ENCODE measurements around the gene GLT8D2. TPM values are rescaled to one million over a fixed set of nuclear protein-coding genes. Genes with fewer than 3 reads are reported as not detected.

Gene GLT8D2
- total RNA-seq, 1 donor from 2014 or later: 13.1 TPM

DNA sequence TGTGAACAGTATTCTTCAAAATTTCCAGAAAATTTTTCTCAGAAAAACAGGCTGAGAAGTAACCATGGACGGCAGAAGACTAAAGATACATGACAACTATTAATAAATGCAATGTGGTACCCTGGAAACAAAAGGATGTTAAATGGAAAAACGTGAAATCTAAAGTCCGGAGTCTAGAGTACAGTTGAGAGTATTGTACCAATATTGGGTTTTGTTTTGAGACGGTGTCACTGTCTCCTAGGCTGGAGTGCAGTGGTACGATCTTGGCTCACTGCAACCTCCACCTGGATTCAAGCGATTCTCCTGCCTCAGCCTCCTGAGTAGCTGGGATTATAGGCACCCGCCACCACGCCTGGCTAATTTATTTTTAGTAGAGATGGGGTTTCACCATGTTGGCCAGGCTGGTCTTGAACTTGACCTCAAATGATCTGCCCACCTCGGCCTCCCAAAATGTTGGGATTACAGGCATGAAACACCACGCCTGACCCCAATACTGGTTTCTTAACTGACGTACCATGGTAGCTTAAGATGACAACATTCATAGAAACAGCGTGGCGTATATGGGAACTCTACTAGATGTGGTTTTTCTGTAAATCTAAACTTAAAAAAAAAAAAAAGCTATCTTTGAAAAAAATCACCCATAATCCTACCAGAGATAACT is 101.1 kb downstream of the GLT8D2 start:
- H3K27ac Mint-ChIP-seq: peak overlapping the region; percentile 12
- no peaks in the 10 kb centered on the region for H3K27me3 Mint-ChIP-seq (ENCODE audit: low read depth)
- H3K4me1 Mint-ChIP-seq: no peaks in the 10 kb centered on the region
- peaks cover 56% of the 10 kb centered on the region for H3K36me3 Mint-ChIP-seq
- no peak for DNase-seq (ENCODE audit: low spot score in 2 of 2, unreplicated experiment in 2 of 2)
- TF ChIP-seq, protein P1, sequence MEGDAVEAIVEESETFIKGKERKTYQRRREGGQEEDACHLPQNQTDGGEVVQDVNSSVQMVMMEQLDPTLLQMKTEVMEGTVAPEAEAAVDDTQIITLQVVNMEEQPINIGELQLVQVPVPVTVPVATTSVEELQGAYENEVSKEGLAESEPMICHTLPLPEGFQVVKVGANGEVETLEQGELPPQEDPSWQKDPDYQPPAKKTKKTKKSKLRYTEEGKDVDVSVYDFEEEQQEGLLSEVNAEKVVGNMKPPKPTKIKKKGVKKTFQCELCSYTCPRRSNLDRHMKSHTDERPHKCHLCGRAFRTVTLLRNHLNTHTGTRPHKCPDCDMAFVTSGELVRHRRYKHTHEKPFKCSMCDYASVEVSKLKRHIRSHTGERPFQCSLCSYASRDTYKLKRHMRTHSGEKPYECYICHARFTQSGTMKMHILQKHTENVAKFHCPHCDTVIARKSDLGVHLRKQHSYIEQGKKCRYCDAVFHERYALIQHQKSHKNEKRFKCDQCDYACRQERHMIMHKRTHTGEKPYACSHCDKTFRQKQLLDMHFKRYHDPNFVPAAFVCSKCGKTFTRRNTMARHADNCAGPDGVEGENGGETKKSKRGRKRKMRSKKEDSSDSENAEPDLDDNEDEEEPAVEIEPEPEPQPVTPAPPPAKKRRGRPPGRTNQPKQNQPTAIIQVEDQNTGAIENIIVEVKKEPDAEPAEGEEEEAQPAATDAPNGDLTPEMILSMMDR (IDR thresholded peaks at IDR 0.05; ENCODE audit: unreplicated experiment): no peak
- H3K4me3 Mint-ChIP-seq: no peak overlapping the region
- no peaks in the 10 kb centered on the region for H3K9me3 Mint-ChIP-seq

DNA sequence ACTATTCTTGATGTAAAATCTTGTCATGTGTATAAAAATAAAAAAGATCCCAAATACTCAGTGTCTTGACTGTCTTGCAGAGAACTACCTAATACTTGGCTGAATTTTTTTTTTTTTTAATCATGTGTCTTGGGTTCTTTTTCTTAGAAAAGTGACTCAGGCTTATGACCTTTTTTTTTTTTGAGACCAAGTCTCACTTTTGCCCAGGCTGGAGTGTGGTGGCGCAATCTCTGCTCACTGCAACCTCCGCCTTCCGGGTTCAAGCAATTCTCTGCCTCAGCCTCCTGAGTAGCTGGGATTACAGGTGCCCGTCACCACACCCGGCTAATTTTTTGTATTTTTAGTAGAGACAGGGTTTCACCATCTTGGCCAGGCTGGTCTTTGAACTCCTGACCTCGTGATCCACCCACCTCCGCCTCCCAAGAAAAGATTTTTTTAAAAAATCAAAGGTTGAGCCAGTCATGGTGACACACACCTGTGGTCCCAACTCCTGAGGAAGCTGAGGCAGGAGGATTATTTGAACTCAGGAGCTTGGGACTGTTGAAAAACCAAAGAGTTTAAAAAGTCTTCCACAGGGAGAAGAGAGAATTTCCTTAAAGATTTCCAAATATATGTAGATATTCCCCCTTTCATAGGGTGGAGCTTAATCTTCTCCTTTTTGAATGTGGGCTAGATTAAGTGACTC is 102.0 kb downstream of the GLT8D2 start:
- H3K27me3 Mint-ChIP-seq (ENCODE audit: low read depth): no peaks in the 10 kb centered on the region
- H3K27ac Mint-ChIP-seq: peak overlapping the region; percentile 12
- H3K4me1 Mint-ChIP-seq: no peaks in the 10 kb centered on the region
- peaks cover 60% of the 10 kb centered on the region for H3K36me3 Mint-ChIP-seq
- H3K4me3 Mint-ChIP-seq: no peak overlapping the region
- no peak for DNase-seq (ENCODE audit: low spot score in 2 of 2, unreplicated experiment in 2 of 2)
- H3K9me3 Mint-ChIP-seq: no peaks in the 10 kb centered on the region
- TF ChIP-seq, protein P1 (IDR thresholded peaks at IDR 0.05; ENCODE audit: unreplicated experiment): no peak

DNA sequence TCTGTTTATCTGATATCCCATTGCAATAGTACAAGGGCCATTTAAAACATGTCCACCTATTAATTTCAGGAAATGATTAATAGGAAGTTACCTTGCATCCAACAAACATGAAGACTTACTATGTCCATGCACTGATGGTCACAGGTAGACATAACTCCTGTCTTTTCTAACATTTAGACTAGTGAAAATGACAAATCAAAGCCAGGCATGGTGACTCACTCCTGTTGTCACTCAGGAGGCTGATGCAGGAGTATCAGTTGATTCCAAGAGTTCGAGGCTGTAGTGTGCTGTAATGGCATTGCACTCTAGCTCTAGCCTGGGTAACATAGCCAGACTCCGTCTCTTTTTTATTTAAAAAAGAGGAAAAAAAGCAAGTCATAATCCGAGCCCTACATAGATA is 105.0 kb downstream of the GLT8D2 start:
- Mint-ChIP-seq H3K36me3 (peaks cover 67% of the 10 kb centered on the region), H3K27me3 (ENCODE audit: low read depth) (no peaks in the 10 kb centered on the region), H3K4me3 (no peak overlapping the region), H3K9me3 (no peaks in the 10 kb centered on the region), H3K4me1 (no peaks in the 10 kb centered on the region), H3K27ac (no peak overlapping the region)
- TF ChIP-seq, protein P1 (IDR thresholded peaks at IDR 0.05; ENCODE audit: unreplicated experiment): no peak
- DNase-seq (ENCODE audit: low spot score in 2 of 2, unreplicated experiment in 2 of 2): no peak

Other genes starting within 250 kb of the GLT8D2 start
- 7.7 to 9.1 TPM (median 8.7 TPM) in 3 replicates for gene NT5DC3, start 209.0 kb downstream of the GLT8D2 start, total RNA-seq
- 765 to 795 TPM (median 788 TPM) in 3 replicates for gene HSP90B1, start 119.8 kb downstream of the GLT8D2 start, total RNA-seq
- gene TDG, start 84.3 kb downstream of the GLT8D2 start, total RNA-seq: 46.2 to 48.5 TPM (median 48.2 TPM) in 3 replicates
- 11.4 to 14.8 TPM (median 13.8 TPM) in 3 replicates for gene HCFC2, start 14.3 kb upstream of the GLT8D2 start, total RNA-seq
- 36.0 to 40.2 TPM (median 36.7 TPM) in 3 replicates for gene NFYB, start 88.0 kb upstream of the GLT8D2 start, total RNA-seq
- gene TXNRD1, start 165.6 kb upstream of the GLT8D2 start, total RNA-seq: 74.7 to 84.6 TPM (median 76.1 TPM) in 3 replicates

Data from mesothelial cell of epicardium (in vitro differentiated cells).